Ectodermal cell (in vitro differentiated cells): ENCODE data around the gene ZGPAT.
"Not testable (repeated sequence)": the region's sequence is repeated elsewhere in the genome, so short reads cannot be mapped to it uniquely, and the experiment has no call there.

Source experiments
- H3K27ac ChIP-seq: 2 replicates; pipeline ENCODE4 v1.7.0; 2013; ENCODE audit warnings: mild to moderate bottlenecking, low read depth, low read length; ENCODE audit not compliant: insufficient read depth, poor library complexity, severe bottlenecking
- H3K27me3 ChIP-seq: 2 replicates; pipeline ENCODE4 v1.7.0; 2013; ENCODE audit warnings: mild to moderate bottlenecking, low read length; ENCODE audit not compliant: insufficient read depth, control insufficient read depth, poor library complexity, severe bottlenecking
- H3K36me3 ChIP-seq: one replicate; pipeline ENCODE4 v1.7.0; 2013; ENCODE audit warnings: low read length; ENCODE audit not compliant: control insufficient read depth, insufficient read depth
- H3K4me1 ChIP-seq: one replicate; pipeline ENCODE4 v1.7.0; 2013; ENCODE audit warnings: low read length; ENCODE audit not compliant: control insufficient read depth, insufficient read depth
- H3K4me3 ChIP-seq: 2 replicates; pipeline ENCODE4 v1.7.0; 2013; ENCODE audit warnings: low read depth, low read length, control low read depth; ENCODE audit not compliant: insufficient read depth
- H3K9me3 ChIP-seq: 2 replicates; pipeline ENCODE4 v1.7.0; 2013; ENCODE audit warnings: mild to moderate bottlenecking, low read length, moderate library complexity; ENCODE audit not compliant: control insufficient read depth
- WGBS, 2 experiments: methylation state at CpG; one replicate each; pipeline ENCODE4 v1.1.7; 2013; ENCODE audit warnings: missing lambda C conversion rate in 2 of 2; 5-methylcytosine and 5-hydroxymethylcytosine counted together

Gene ZGPAT

DNA sequence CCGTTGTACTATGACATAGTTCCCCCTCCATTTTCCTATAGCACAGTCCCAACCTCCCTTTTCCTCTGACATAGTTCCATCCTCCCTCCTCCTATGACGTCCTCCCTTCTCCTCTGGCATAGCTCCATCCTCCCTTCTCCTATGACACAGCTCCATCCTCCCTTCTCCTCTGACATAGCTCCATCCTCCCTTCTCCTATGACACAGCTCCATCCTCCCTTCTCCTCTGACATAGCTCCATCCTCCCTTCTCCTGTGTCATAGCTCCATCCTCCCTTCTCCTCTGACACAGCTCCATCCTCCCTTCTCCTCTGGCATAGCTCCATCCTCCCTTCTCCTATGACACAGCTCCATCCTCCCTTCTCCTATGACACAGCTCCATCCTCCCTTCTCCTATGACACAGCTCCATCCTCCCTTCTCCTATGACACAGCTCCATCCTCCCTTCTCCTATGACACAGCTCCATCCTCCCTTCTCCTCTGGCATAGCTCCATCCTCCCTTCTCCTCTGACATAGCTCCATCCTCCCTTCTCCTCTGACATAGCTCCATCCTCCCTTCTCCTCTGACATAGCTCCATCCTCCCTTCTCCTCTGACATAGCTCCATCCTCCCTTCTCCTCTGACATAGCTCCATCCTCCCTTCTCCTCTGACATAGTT lies 15.3 kb downstream of the ZGPAT start:
- not testable (repeated sequence) for H3K9me3 ChIP-seq, H3K27ac ChIP-seq, H3K4me3 ChIP-seq, H3K27me3 ChIP-seq, H3K4me1 ChIP-seq, H3K36me3 ChIP-seq
- WGBS, 2 experiments = 90 to 91% methylated on average over 2 of the region's 2 CpGs

DNA sequence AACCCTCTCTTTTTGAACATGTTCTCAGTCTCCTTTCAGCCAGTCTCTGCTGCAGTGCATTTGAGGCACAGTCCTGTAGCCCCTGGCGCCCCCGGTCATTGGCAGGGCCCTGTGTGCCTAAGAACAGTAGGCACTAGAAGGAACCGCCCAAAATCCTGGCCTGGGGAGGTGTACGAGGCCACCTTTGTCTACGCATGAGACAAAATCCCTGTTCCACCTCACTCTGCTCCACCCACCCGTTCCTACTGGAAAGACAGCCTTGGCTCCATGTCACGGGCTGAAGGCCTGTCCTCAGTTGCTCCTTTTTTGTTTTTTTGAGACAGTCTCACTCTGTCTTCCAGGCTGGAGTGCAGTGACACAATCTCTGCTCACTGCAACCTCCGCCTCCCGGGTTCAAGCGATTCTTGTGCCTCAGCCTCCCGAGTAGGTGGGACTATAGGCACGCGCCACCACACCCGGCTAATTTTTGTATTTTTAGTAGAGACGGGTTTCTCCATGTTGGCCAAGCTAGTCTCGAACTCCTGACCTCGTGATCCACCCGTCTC lies 22.4 kb downstream of the ZGPAT start:
- not testable (repeated sequence) for H3K27ac ChIP-seq, H3K4me3 ChIP-seq, H3K36me3 ChIP-seq, H3K4me1 ChIP-seq, H3K27me3 ChIP-seq, H3K9me3 ChIP-seq
- WGBS, 2 experiments = 94 to 95% methylated on average over 18 of the region's 18 CpGs

DNA sequence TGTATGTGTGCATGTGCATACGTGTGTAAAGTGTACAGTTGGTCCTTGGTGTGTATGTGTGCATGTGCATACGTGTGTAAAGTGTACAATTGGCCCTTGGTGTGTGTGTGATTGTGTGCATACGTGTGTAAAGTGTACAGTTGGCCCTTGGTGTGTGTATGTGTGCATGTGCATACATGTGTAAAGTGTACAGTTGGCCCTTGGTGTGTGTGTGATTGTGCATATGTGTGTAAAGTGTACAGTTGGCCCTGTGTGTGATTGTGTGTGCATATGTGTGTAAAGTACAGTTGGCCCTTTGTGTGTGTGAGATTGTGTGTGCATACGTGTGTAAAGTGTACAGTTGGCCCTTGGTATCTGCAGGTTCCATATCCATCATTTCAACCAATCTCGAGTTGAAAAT lies 23.6 kb downstream of the ZGPAT start:
- Histone ChIP-seq H3K27me3 (peaks cover under 1% of the 10 kb centered on the region), H3K9me3 (no peaks in the 10 kb centered on the region), H3K4me3 (no peak overlapping the region), H3K27ac (no peak overlapping the region), H3K4me1 (no peaks in the 10 kb centered on the region), H3K36me3 (peaks cover 12% of the 10 kb centered on the region)
- WGBS, 2 experiments = 86 to 87% methylated on average over 4 to 5 of the region's 5 CpGs

- WGBS, 2 experiments = 87 to 88% methylated on average over 38 of the region's 38 CpGs
- Histone ChIP-seq H3K27me3 (peaks cover 10% of the 10 kb centered on the region), H3K36me3 (peaks cover 12% of the 10 kb centered on the region), H3K9me3 (no peaks in the 10 kb centered on the region), H3K27ac (no peak overlapping the region), H3K4me3 (no peak overlapping the region), H3K4me1 (peaks cover 4% of the 10 kb centered on the region)
Measured at GRCh38 chr20:63732118-63733095, 24.6 kb downstream of the ZGPAT start.

DNA sequence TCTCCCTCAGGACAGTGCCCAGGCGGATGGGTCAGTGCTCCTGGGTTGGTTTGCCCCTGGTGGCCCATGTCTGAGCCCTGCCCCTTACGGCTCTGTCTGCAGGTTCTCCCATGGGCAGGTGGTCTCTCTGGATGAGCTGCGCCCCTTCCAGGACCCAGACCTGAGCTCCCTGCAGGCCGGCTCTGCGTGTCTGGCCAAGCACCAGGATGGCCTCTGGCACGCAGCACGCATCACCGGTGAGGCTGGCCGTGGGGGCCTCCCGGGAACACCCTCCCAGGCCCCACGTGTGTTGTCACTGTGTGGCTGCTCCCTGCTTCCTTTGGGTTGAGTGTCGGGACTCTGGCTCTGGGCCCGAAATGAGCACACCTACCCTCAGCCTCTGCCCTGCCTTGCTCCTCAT lies 25.3 kb downstream of the ZGPAT start:
- Histone ChIP-seq H3K36me3 (peaks cover 12% of the 10 kb centered on the region), H3K4me3 (no peak overlapping the region)
- 95 to 96% methylated on average over 13 of the region's 13 CpGs for WGBS, 2 experiments

DNA sequence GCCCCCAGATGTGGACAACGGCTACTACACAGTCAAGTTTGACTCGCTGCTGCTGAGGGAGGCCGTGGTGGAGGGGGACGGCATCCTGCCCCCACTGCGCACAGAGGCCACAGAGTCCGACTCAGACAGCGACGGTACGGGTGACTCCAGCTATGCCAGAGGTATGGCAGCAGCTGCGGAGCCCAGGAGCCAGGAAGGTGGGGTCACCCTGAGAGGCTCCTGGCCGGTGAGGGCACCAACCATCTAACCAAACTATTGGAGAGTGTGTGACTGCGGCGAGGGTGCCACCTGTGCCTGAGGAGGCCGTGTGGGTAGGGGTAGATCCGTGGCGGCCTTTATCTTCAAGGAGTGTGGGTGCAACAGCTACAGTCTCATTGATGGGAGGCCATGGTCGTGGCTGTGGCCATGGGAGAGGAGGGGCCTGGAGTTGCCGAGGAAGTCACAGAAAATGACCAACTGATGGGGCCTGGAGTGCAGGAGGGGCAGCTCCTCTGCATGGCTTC lies 25.8 kb downstream of the ZGPAT start:
- WGBS, 2 experiments = 96 to 97% methylated on average over 18 of the region's 18 CpGs
- Histone ChIP-seq H3K27ac (no peak overlapping the region), H3K4me1 (peaks cover 13% of the 10 kb centered on the region), H3K36me3 (peaks cover 12% of the 10 kb centered on the region), H3K4me3 (no peak overlapping the region), H3K9me3 (no peaks in the 10 kb centered on the region), H3K27me3 (peaks cover 15% of the 10 kb centered on the region)

More for the DNA sequence above, 25.3 kb downstream of the ZGPAT start:
- no peaks in the 10 kb centered on the region for H3K9me3 ChIP-seq
- peaks cover 8% of the 10 kb centered on the region for H3K4me1 ChIP-seq
- H3K27me3 ChIP-seq = peaks cover 11% of the 10 kb centered on the region
- H3K27ac ChIP-seq = no peak overlapping the region

DNA sequence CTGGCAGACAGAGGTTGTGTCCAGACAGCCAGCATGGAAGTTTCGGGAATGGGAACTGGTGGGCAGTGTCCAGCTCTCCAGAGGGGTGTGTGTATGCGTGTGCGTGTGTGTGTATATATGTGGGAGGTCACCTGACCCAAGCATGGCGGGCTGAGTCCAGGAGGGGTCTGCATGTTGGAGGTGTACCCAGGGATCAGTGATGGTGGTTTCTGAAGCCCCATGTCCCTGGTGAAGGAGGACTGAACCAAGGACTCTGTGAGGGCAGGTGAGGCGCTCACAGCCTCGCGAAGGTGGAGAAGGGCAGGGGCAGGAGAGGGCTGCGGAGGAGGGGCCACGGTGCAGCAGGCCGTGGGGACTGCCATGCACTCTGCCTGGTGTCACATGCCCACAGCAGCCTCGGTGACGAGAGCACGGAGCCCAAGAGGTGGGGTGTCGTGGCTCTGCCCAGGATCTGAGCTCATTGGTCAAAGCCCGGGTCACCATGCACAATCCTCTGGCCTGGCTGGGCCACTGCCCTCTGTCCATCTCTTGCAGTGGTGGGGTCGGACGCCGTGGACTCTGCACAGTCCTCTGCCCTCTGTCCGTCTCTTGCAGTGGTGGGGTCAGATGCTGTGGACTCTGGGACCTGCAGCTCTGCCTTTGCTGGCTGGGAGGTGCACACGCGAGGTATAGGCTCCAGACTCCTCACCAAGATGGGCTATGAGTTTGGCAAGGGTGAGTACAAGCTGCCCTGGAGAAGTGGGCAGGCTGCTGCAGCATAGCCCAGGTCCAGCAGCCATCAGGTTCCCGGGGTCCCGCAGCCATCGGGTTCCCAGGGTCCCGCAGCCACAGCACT lies 26.5 kb downstream of the ZGPAT start:
- H3K27ac ChIP-seq = no peak overlapping the region
- no peak overlapping the region for H3K4me3 ChIP-seq
- peaks cover 17% of the 10 kb centered on the region for H3K27me3 ChIP-seq
- no peaks in the 10 kb centered on the region for H3K9me3 ChIP-seq
- H3K36me3 ChIP-seq = peaks cover 12% of the 10 kb centered on the region
- WGBS, 2 experiments = 95% methylated on average over 25 of the region's 25 CpGs
- H3K4me1 ChIP-seq = peaks cover 16% of the 10 kb centered on the region

GRCh38 chr20:63734946-63735858 lies 27.4 kb downstream of the ZGPAT start:
- H3K27me3 ChIP-seq = peaks cover 17% of the 10 kb centered on the region
- peaks cover 10% of the 10 kb centered on the region for H3K36me3 ChIP-seq
- 96% methylated on average over 48 of the region's 48 CpGs for WGBS, 2 experiments

More at GRCh38 chr20:63734946-63735858, 27.4 kb downstream of the ZGPAT start:
- no peak overlapping the region for H3K4me3 ChIP-seq
- no peaks in the 10 kb centered on the region for H3K9me3 ChIP-seq
- peaks cover 16% of the 10 kb centered on the region for H3K4me1 ChIP-seq
- no peak overlapping the region for H3K27ac ChIP-seq
